HG02943 (cell line): ENCODE measurements around the gene CPNE2.
"Not testable (repeated sequence)": the region's sequence is repeated elsewhere in the genome, so short reads cannot be mapped to it uniquely, and the experiment has no call there.

ENCODE experiments used
- ATAC-seq: cut with Tn5 transposase; IDR thresholded peaks from one replicate; pipeline ENCODE4 v1.9.1; 2021; ENCODE audit warnings: mild to moderate bottlenecking, low read depth, moderate library complexity; ENCODE audit not compliant: unreplicated experiment

CPNE2 gene

GRCh38 chr16:57188711-57189002 lies 96.3 kb downstream of the CPNE2 start:
- ATAC-seq, result no peak

- ATAC-seq, result not testable (repeated sequence)
Observed at GRCh38 chr16:57189527-57189926, 97.1 kb downstream of the CPNE2 start.

GRCh38 chr16:57190136-57190535 lies 97.8 kb downstream of the CPNE2 start:
- ATAC-seq, result no peak

GRCh38 chr16:57191056-57191571 lies 98.7 kb downstream of the CPNE2 start:
- no peak for ATAC-seq

DNA sequence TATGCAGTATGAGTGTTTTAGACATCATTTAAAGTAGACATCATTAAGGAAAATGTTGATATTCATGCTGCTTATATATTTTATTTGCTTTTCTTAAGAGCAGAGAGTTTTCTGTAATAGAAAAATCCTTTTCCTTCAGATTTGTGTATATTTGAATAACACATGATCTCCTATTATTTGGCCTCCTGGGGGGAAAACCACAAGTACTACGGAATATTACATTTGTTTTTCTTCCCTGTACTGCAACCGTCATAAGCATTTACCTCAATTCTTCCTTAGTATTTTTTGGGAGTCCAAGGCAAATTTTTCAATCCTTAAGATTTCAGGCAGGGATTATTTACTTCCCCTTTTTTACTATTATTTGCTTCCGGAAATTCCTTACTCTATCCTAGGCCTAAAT lies 99.8 kb downstream of the CPNE2 start:
- ATAC-seq, result no peak

GRCh38 chr16:57192720-57193486 lies 100.5 kb downstream of the CPNE2 start:
- no peak for ATAC-seq

GRCh38 chr16:57194512-57194911 lies 102.1 kb downstream of the CPNE2 start:
- ATAC-seq, result no peak

DNA sequence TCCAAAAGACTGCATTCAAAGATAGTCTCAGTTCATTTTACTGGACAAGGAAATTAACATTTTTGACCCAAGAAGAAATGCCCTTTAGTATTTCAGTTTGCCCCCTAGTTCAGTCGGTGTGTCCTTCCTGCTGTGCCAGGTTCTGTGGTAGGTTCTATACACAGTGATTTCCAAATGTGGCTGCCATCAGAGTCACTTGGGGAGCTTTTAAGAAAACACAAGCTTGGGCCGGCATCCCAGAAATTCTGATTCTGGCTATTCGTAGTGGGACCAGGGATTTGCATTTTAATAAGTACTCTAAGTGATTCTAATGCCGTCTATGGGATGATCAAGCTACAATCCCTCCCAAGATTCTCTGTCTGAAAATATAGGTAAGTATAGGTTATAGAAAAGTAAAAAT lies 103.9 kb downstream of the CPNE2 start:
- no peak for ATAC-seq

GRCh38 chr16:57196753-57197152 lies 104.4 kb downstream of the CPNE2 start:
- no peak for ATAC-seq
